HG03520 (cell line): ENCODE measurements around the gene SUSD3.

Source experiments
- ATAC-seq: cut with Tn5 transposase; IDR thresholded peaks from one replicate; pipeline ENCODE4 v1.9.1; 2021; ENCODE audit warnings: mild to moderate bottlenecking, moderate library complexity; ENCODE audit not compliant: unreplicated experiment

Gene SUSD3

DNA sequence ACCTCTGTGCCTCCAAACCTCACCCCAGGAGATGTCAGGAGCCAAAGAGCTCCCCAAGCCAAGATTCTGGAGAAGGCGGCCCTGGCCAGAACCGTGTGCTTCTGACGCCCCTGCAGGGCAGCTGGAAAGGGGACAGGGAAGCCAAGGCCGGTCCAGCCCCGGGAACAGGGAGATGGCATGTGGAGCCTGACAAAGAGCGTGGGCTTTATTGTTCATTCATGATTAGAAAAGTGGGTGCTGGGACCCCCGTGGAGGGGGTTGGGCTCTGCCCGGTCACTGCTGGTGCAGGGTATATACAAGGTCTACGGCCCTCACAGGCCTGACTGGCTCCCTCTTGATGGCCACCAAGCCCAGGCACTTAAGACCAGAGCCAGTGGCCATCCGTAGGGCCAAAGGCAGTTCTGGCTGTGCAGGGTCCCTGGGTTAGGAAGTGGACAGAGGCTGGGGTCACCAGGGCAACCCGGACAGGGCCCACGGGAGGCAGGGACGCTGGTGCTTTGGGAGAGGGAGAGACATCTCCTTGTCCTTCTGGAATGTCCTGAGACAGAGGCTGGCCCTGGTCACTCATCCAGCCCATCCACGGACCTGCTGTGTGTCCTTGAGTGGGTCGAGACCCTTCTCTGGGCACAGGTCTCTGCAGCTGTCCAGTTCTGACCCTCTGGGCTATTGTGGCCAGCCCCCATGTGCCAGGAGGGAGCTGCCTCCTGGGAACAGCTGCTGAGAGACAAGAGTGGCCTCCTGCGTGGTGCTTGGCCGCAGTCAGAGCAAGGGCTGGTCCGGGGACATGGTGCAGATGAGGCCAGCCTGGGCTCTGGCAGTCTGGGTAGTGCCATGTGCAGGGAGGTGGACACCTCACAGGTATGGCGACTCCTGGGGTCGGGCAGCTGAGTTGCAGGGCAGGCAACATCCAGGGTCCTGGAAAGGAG, 63.1 kb downstream of the SUSD3 start:
- ATAC-seq: no peak

DNA sequence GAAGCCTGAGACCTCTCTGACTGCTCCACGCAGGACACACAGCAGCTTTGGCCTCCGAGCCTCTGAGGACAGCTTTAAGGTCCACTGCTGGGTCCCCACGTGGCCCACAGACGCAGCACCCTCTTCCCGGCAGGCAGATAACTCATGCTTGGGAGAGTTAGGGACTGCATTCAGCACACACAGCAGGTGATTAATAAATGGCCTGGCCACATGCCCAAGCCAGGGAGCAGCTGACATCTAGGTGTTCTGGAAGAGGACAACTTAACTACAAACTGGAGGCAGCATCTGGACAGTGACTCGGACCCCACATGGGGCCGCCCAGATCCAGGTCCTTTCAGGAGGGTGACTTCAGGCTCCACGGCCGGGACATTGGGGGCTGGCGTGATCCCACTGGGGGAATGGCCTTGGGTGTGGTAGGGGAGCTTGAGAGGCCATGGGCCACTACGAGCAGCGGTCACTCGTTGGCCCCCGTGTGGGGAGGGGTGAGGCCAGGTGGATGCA, 64.3 kb downstream of the SUSD3 start:
- no peak for ATAC-seq

DNA sequence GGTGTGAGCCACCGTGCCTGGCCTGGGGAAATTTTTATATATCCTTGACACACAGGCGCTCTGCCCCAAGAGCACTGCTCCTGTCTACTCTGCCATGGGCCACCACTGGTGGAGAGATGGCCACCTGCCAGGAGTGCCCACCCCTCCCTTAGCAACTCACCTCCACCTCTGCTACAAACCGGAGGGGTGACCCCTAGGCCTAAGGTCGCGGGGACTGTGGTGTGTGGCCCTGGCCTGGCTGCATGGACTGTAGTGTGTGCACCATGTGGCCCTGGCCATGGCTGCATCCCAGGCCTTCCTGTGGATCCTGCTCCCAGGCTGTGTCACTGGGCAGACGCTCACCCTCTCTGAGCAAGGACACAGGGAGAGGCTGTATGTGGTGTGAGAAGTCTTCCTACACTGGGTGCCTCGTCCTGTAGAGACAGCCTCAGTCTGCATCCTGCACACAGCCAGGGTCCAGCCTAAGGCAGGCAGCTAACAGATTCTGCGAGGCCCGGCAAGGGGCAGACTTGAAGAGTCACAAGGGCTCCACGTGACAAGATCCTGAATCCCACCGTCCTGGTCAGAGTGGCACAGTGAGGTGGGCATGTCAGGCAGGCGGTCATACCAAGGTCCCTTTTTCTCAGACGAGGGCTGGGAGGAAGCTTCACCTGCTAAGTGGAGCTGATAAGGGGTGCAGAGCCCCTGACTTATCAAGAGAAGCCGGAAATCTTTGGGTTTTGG, 65.2 kb downstream of the SUSD3 start:
- ATAC-seq: no peak

DNA sequence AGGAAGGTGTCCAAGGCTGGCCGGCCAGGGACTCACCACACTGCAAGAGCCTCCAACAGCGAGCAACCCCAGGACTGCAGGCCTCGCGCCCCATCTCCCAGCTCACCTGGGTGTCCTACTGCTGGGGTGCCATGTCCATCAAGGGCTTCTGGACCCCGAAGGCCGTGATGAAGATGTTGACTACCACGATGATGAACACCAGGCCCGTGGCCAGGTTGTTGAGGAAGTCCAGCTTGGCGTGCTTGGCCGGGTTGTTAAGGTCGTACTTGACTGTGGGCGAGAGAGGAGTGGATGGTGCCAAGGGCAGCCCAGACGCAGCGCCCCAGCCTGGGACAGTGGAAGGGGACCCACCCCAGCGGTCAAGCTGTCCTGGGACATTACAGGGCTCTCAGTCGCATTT, 66.3 kb downstream of the SUSD3 start:
- no peak for ATAC-seq

DNA sequence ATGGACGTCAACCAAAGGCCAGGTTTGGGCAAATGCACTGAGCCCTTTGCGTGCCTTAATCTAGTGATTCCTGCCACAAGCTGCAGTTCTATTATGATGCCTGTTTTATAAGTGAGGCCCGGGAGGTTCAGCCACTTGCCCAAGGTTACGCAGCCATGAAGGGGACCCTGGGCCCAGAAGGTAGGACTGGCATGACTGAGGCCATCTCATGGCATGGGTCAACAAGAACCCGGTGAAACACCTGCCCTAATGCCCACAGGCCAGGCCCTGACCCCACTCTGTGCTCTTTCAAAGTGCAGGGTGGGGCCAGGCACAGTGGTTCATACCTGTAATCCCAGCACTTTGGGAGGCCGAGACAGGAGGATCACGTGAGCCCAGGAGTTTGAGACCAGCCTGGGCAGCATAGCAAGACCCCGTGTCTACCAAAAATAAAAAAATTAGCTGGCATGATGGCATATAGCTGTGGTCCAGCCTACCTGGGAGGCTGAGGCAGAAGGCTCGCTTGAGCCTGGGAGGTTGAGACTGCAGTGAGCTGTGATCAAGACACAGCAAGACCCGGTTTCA, 66.9 kb downstream of the SUSD3 start:
- no peak for ATAC-seq

DNA sequence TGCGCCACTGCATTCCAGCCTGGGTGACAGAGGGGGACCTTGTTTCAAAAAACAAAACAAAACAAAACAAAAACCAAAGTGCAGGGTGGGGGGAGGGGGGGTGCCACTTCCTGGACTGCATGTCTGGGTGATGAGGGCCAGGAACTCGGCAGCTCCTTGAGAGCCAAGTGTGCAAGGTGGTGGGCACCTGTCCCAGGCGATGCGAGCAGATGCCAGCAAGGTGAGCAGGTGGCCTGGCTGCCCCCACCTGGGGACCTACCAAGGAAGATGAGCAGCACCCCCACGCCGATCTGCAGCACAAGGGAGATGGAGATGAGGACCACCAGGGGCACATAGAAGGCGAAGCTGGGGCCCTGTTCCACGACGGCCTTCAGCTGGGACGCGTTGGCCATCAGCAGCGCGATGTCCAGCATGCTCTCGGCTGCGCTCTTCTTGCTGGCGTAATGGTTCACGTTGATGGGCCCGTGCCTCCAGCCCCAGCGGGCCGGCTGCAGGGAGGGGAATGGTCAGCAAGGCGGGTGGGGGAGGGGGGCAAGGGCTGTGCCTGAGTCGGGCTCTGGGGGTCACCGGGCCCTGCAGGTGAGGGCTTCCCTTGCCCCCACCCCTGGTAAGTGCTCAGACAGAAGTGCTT, 67.8 kb downstream of the SUSD3 start:
- no peak for ATAC-seq

DNA sequence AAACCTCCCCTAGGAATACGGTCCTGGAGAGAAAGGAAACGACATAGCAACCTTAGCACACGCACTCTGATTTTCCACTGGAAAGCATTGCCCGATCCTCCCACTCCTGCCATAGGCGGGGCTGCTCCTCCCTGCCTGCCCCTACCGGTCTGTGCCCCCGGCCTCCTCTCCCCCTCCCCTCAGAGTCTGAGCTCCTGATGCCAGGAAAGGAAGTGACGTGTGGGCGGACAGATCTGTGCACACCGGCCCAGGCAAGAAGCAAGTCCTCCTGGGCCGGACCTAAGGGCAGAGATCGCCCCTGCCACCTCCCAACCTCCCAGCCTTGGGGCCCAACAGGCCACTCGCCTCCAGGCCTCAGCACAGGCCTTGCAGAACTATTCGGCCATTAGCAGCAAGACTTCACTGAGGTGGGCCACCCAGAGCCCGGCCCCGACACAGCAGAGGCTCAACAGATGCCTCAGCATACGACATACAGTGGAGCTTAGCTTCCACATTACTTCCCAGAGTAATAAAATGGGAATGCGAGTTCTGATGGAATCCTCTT, 68.4 kb downstream of the SUSD3 start:
- no peak for ATAC-seq

DNA sequence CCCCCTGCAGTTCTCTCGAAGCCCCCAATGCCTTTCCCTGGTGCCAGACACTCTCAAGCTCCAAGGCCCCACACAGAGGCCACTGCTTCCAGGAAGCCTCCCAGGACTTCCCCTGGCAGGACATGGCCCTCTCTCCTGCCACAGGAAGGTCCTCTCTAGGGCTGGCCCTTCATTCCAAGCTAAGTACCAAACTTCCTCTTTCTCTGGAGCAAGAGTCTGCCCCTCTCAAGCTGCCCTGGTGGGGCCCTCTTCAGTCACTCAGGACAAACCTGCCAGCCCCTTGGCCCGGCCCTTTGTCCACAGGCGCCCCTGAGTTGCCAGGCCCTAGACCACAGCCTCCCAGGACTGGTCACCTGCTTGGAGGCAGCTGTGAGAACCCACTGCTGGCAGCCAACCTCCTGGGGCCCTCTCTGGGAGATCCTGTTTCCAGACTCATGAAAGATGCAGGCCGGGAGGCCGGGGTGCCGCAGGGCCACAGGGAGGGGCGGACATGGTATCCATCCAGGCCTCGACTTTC, 69.0 kb downstream of the SUSD3 start:
- ATAC-seq: no peak

DNA sequence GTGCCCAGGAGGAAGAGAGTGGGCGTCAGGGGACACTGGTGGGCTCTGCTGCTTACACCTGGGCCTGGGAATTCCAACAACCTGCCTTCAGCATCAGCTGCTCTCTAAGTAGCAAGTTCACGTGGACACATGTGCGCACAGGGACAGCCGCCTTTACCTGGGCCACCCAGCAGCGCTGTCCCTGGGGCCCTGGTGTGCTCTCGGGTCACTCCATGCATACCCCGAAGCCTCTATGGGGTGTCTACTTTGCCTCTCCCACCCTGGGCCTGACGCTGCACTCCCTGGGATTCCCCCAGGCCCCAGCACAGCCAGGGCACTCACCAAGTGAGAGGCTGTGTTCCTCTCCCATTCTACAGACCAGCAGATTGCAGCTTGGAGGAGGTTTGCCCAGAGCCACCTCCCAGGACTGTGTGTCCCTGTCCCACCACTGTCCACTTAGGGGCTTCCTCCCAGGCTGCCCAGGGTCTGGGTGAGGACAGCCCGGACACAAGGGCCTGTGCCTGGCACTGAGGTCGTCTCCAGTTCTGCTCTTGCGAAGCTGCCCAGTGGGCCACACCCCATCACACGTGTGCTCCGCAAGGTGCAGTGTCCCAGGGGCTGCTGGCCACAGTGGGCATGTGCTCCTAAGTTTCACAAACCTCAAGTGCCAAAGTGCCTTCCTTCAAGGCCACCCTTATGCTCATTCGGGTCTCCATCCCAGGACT, 69.7 kb downstream of the SUSD3 start:
- no peak for ATAC-seq

DNA sequence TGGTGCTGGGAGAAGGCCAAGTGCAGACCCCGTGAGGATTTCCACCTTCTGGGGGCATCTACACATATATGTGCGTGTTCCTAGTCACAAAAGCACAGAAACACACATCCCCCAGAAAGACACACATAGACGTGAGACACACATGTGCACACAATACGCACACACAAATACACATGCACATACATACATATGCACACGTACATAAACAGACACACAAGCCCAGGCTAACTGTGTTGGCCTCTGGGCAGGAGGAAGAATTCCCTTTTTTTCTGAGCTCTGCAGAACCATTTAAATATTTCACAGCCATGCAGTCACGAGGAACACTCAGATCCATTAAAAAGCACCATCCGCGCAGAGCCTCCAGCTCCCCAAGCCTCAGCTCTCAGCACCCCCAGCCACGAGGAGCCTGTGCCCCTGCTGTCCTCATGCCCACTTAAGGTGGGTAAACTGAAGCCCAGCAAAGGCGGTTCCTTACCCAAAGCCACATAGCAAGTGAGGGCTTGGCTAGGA, 70.3 kb downstream of the SUSD3 start:
- ATAC-seq: no peak

DNA sequence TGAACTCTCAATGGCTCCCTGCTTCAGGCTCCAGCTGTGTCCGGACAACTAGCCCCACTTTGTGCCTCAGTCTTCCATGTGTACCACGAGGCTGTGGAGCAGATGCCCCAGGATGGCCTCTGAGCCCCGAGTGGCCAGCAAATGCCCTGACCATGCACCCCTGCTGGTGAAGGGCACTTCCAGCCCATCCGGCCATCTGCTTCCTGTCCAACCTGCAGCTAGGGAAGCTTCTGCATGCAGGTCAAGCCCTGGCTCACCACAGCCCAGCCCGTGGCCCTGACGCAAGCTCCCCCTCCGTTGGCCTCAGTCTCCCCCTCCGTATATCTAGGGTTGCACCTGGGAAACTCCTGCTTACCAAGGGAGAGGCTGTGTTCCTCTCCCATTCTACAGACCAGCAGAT, 70.8 kb downstream of the SUSD3 start:
- no peak for ATAC-seq

DNA sequence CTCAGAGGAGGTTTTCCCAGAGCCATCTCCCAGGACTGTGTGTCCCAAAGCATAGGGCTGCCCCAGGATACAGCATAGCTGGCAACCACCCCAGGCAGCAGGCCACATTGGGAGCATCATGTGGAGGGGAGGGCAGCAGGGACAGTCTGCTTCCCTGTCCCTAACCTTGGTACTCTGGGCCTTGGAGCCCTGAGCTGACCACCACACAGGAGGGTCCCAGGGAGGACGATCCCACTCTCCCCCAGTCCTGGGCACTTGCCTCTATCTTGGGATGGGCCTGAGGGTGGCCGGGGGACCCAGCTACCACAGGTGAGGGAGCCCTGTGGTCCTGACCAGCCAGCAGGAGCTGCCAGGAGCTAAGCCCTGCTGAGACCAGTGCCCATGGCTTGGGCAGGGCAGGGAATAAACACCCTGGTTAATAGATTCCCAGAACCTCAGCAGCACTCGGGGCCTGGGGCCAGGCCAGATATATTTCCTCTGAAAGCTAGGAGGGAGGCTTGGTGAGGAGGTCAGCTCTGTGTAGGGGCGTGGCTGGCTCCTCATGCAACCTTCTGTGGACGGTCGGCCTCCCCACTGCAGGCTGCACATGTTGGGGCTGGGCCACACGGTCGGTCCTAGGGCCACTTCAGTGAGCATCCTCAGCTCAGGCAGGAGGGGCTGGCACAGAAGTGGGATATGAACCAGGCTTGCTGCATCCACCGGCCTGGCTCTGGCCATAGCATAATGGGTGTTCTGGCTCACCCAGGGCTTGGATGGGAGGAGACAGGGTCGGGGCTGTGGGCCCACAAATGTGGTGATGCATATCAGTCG, 71.4 kb downstream of the SUSD3 start:
- no peak for ATAC-seq

DNA sequence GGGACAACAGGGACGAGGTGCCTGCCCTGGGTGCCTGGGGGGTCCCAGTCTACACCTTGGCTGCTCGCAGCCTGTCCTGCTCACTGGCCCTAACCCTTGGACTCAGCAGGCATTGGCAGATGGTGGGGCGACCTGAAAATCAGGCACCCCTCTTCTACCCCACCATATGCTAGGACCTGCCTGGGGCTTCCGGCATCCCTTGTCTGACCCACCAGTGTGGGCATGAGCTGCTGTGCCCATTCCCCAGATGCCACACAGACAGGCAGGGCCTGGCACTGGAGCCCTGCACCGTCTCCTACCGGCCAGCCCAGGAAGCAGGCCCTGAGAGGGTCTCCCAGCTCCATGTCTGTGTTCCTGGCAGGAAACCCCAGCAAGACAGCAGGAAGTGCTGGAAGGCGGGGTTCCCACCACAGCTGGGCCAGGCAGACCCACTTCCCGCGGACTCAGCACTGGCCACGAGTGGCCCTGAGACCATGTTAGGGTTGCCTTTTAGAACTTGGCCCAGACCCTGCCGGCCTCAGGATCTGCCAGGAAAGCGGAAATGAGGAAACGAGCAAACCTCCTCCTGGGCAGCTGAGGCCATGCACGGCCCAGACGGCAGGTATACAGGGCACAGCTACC, 72.5 kb downstream of the SUSD3 start:
- no peak for ATAC-seq

DNA sequence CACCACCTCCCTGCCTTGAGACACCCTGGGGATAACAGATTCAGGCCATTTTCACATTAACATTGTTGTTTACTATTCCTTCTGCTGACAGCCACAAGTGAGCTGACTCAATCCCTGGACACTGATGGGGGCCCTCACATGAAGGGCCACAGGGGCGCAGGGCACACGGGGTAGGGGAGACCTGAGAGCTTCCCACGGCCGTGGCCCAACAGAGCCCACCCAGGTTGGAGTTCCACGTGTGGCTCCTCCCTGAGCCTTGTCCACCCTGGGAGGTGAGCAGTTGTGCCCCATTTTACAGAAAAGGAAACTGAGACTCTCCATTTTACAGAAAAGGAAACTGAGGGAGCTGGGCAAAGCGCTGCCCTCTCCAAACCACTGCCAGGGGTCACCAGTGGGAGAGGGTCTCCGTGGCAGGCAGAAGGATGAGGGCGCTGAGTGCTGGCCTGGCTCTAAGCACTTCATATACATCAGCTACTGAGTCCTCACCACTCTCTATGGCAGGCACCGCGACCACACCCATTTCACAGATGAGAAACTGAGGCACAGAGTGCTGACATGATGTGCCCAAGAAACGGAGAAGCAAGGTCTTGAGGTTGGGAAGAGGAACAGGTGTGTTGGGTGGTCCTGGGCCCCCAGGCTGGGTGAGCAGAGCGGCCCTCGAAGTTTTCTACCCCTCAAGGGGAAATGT, 73.2 kb downstream of the SUSD3 start:
- ATAC-seq: no peak

DNA sequence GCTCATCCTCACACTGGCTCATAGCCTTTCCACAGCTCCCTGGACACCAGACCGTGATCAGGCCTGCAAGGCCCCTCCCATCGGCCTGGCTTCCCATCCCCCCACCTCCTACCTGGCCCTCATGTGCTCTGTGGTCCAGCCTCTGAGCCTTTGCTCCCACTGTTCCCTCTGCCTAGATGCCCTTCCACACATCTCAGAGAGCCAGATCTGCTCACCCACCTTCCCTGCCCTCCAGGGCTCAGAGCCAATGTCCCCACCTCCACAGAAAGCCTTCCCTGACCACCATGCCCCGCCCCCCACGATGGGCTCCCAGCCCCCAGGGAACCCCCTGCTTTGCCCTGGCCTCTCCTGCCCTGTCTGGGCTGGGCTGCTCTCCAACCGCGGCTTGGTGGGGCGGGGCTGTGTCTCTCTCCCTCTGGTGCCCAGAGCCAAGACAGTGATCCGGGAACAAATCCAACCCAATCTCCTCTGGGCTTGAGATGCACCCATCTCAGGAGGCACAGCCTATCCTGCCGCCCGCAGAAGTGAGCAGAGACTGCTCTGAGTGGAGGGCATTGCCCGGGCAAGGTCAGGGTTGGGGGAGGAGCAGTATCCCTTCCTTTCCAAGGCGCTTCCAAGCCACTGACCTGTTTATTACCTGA, 73.9 kb downstream of the SUSD3 start:
- no peak for ATAC-seq

DNA sequence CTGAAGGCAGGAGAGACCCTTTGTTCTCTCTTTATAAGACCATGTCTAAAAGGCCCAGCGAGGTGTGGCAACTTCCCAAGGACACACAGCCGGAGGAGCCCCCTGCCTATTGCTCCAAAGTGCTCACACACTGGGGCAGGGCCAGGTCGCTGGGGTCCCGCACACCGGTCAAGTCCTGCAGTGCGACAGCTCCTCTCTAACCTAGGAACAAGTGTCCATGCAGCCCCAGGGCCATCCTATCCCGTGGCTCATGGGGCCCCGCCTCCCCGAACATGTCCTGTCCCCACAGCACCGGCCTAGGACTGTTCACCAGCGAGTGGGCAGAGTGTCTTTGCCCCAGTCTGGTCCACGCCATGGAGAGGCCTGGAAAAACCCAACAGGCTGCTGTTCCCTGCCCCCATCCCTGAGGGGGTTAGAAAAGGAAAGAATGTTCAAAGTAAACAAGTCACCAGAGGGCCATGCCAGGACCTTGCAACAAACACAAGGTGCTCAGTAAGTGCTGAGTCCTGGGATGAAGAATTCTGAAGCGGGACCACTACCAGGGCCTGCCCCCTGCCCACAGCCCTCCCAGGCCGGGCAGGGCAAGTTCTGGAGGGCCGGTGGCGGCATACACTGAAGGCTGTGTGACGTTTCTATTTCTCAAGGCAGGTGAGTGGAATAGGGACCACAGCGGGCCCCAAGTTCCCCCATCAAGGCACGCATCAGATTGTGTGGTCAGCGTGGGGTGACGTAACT, 74.6 kb downstream of the SUSD3 start:
- ATAC-seq: peak; percentile 42

DNA sequence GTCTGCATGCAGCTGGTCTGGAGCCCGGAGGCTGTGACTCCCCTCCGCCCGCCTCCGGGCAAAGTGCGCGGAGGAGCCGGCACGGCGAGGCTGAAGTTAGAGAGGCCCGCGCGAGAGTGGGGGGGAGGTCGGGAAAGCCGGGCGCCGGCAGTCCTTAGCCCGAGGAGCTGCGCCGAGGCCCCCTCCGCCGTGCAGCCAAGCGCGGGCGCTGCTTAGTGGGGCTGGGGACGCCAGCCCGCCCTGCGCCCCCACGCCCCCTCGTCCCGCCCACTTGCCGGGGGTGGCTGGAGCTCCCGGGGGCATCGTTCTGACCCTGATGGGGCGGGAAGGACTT, 75.1 kb downstream of the SUSD3 start:
- no peak for ATAC-seq
